GM19240 (cell line): ENCODE results near the gene CHDH.

Source experiments
- DNase-seq: peaks from one replicate; pipeline ENCODE4 v3.0.0; 2011; ENCODE audit warnings: low spot score; ENCODE audit not compliant: insufficient read length

Gene CHDH

DNA sequence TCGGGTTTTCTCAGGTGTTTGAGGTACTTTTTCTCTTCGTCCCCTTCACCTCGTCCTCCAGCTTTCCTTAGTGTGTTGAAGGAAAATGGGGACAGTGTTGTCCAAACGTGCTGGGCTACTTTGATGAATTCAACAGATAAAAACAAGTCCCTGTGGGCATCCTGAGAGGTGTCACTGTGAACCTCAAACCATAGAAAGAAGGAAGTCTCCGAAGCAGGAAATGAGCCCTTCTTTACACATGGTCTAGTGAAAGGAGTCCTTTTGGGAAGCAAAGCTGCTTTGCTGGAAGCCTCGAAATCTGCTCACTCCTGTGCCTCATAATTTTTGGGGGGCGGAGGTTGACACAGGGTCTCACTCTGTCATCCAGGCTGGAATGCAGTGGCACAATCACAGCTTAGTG is 10.7 kb upstream of the CHDH start:
- DNase-seq: no peak

- no peak for DNase-seq
These were observed 4.7 kb upstream of the CHDH start for GRCh38 chr3:53850895-53851294.

DNA sequence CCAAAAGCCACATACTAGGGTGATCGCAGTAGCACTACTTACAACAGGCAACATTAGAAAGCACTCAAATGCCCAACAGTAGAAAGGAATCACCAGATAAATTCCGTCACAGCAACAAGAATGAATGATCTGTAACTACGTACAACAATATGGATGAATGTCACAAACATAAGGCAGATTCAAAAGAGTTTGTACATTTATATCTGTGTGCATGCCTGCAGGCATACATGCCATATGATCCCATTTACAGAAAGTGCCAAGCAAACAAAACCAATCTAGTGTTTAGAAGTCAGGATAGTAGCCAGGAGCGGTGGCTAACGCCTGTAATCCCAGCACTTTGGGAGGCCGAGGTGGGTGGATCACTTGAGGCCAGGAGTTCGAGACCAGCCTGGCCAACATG is 3.7 kb upstream of the CHDH start:
- DNase-seq: no peak

DNA sequence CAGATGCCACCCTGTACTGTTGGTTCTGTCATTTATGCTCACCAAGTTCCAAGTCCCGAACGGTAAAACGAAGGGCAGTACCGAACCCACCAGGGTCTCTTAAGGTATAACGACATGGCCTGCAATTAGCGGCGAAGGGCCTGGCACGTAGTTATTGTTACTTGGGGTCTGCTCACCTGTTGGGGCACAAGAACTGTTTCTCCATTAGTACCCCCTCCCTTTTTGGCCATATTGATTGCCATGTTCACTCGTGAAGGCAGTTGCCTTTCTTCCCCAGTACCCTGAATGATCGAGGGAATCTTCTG is 584 bp upstream of the CHDH start:
- DNase-seq: no peak

GRCh38 chr3:53845881-53846133 is 412 bp downstream of the CHDH start:
- no peak for DNase-seq

DNA sequence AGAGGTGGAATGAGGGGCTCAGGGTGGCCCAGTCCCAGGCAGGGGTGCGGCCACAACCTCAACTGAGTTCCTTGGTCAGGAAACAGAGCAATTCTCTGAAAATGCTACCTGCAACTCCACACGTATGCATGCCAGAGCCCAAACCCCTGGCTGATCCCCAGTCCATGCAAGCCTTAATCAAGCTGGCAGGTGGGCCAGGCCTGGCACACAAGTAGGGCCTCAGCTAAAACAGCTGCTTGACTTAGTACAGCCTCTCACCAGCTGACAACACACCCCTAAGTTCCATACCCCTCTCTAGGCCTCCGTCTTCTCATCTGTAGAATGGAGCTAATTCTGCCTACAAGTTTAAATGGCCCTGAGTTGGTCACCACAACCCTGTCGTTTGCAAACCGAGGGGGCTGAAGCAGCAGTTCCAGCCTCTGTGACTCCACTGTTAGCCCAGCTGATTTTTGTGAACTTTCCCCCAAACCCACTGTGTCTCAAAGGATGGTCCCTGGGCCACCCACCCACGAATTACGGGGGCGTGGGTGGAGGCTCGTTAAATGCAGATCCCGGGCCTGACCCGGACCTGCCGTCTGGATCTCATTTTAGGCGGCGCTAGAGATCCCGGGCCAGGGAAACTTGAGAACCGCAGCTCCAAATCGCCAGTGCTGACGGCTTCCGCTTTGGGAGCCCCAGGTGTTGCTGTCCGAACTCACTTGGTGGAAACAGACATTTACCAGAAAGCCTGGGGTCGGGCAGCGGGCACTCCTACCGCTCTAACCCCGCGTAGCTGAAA is 927 bp downstream of the CHDH start:
- no peak for DNase-seq

DNA sequence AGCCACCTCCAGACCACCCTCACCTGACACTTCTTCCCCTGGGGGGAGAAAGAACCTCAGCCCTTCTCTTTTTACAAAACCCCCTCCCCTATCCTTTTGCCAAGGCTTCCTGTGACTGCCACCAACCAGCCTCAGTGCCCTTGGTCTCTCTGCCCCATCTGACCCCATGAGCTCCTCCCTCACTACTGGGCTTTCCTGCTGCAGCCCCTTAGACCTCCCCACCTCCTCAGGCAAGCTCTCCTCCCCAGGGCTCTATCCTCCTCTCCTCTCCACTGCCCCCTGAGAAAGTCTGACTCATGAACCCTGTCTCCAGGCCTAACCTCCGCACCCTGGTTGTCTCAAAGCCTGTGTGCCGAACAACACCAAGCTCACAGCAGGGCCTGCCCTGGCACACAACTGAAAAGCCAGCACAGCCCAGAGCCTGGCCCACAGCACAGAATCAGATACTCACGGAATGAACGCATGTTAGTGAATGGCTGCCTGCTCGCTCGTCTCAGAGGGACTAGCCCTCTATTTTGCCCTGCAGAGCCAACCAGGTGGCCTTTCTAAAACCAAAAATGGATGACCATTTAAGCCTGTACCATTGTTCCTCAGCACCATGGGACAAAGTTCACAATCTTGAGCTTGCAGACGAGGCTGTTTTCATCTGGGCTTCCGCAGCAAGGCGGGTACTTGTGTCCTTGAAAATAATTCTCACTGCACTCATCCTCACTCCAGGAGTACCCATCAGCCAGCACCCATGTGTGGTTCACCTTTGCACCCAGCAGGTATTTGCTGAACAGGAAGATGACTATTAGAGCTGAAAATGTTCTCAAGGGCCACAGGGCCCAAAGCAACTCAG is 1.7 kb downstream of the CHDH start:
- DNase-seq: no peak

DNA sequence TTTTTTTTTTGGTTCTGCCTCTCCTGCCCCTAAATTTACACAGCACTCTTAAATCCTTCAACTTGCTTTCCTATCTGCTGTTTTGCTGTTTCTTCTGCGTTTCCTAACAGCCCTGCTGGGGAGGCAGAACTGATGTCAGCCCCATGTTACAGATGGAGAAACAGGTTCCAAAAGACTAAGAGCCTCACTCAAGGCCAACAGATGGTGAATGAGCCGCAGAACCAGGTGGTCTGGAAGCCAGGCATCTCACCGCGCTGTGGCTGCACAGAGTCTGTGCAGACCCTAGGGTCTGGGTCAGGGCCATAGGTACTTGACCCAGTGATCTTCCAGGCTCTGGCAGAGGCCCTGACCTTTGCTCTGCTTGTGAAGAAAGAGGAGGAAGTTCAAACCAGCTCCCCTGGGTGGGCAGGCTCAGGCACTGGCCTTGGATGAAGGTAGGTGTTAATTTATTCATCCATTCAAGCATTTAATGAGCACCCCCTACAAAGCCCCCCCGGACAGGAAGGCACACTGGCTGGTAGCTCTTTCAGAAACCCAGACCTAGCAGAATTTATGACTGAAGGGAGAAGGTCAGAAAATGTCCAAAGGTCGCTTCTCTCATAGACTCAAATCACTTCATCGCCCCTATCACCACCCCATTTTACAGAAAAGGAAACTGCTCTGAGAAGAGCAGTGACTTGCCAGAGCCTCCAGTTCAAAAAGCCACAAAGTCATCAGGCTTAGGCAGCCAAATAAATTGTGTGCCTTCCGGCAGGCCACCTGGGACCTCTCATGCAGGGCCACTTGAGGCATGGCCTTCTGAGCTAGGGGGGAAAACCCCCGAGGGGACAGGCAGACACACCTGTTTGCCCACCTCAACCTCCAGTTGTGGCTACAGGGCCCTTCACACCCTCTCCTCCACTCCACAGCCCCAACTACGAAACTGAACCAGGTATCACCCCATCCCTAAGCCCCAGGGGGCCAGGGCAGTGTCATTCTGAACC is 2.7 kb downstream of the CHDH start:
- peak; percentile 30 for DNase-seq

GRCh38 chr3:53842436-53843194 is 3.6 kb downstream of the CHDH start:
- DNase-seq: no peak

GRCh38 chr3:53841296-53841695 is 4.9 kb downstream of the CHDH start:
- DNase-seq: no peak

DNA sequence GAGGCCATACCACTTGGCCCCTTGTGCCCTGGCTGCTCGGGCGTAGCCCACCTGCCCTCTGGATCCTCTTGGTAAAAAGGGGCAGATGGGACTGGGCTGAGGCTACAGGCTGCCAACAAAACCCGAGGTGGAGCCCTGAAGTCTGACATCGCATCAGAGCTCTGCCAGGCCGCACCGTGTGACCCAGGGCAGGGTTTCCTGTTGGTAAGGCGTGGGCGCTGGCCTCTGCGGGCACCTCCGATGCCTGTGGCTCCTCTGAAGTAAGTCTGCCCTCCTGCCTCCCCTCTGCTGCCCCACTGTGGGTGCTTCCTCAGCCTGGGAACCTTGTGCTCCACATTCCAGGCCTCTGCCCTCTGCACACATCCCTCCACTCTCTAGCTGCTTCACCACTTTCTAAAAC is 8.9 kb downstream of the CHDH start:
- DNase-seq: no peak

DNA sequence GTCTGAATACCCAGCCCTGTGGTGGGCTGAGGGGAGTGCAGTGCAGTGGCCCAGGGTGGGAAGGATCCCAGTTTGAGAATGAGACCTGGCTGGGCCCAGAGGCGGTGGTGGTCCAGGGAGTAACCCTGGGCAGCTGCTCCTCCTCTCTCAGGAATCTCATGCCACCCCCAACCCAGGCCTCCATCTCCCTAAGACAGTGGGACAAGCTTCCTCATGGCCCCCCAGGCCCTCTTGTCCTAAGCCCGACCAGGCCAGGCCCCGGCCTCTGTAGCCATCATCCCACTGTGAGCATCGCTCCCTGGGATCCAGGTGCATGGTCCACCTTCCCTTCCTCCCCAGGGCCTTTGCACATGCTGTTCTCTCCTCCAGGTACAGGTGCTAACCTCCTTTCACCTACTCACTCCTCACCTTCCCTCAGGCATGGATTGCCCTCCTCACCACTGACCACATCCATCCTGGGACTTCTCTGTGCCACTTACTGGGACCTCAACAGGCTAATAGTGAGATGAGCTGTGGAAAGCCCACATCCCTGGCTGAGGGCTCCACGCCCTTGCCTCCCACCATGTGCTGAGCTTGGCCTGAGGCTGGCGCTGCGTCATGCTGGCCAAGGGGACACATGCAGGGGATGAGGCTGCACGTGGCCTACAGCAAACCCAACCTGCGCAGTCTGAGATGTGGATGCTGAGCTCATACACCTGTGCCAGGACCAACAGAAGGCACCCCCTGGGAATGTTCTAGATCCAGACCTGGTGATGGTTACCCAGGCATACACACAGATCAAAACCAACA is 9.9 kb downstream of the CHDH start:
- DNase-seq: no peak

DNA sequence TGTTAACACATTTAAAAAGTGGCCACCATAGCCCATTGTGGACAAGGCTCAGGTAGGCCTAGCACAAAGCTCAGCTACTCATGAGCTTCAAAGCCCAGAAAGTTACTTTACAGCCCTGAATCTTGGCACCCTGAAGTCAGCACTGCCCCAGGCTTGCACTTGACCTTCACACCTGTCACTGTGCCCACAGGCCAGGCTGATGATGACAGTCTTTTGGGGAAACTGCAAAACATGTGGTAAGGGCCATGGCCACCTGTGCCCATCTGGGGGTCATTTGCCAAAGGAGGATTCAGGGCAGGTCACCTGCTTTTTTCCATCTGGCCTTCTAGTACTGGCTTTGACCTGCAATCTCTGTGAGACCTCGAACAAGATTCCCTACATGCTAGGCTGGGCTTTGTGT is 11.0 kb downstream of the CHDH start:
- no peak for DNase-seq

DNA sequence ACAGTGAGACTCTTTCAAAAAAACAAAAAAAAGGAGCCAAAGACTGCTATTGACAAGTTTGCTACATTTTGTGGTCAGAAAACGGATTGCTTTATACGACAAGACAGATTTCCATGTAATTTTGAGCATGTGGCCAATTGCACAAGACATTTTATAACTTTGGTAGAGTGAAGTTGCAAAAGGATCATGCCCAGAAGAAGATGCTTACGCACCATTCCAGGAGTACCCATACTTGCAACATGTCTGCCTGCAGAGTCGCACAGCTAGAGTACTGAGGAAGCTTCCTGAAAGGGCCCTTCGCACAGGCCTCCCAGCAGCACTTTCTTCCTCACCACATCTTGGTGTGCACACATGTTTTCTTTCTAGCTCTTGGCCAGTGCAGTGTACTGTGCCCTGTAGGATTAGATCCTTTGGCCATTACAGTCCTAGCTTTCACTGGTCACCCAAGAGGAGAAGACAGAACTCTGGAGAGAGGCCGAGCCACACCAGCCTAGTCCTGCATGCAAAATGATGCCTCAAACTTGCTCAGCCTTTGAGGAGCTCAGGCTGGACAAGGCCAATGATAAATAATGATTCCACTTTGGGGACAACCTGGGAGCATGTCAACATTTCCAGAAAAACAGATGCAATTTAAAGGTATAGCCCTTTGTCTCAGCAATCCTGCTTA is 11.7 kb downstream of the CHDH start:
- DNase-seq: no peak

DNA sequence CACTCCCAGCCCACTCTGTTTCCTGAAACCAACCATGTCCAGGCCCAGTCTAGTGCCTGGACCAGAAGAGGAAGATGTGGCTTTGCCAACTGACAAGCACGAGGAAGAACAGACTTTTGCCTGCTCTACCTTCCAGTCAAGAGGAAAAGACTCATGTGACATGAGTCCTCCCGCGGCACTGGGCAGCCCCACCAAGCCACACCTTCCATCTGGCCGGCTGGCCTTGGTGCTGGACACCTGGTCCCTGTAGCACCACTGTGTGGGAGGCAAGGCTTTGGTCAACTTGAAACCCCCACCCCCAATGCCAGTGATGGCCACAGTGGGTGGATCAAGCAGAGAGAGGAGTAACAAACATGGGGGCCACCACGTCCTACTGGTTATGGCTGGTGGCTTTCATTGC is 12.5 kb downstream of the CHDH start:
- no peak for DNase-seq

DNA sequence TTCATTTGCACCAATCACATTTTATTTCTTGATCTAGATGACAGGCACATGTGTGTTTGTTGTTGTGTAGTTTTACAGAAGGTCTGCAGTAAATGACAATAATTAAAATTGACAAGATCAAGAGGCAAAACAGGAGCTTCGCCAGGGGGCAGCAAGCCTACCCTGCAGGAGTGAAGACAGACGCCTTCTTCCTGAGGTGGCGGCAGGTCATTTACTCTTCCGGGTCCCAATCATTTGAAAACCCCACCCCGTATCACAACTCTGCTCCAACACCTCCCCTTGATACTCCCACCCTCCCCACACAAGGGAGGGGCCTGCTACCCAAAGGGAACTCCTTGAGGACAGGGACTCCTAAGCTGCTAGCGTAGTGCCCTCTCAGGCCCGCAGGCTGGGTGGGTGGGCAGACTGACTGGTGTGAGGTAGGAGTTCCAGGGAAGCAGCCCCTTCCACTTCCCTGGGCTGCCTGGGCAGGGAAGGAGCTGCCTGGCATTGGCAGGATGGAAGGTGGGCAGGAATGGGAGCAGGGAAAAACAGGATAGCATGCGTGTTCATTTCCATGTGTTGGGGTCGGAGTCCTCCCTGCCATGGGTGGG is 13.1 kb downstream of the CHDH start:
- no peak for DNase-seq

DNA sequence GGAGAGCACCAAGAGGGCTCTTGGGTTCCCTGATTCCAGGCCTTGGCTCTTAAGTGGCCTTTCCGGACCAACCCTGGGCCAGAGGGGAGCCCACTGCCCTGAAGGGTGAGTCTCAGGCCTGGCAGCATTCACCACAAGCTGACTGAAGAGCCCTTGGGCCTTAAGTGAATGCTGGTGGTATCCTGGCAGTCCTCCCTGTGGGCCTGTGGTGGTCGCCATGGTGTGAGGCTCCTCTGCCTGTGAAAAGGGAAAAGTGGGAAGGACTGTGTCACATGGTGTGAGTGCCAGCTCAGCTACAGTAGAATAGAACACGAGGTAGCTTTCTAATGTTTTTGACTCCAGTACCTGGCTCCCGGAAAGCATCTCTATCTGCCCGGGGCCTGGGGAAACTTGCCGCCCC is 15.3 kb downstream of the CHDH start:
- DNase-seq: no peak

DNA sequence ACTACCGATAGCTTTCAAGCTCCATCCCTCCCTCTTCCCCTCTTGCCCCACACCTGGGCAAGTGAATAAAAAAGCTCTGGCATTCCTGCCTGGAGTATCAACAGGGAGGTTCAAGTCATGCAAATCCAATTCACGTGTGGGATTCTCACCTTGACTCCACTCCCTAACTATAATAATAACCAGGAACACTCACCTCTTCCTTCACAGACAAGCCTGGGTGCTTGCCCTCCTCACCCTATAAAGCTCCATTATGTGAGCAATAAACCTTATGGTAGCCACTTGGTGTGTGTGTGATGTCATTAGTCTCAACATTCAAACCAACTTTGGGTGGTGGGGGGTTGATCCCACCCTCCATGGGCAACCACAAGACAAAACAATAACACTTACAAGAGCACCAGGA is 16.6 kb downstream of the CHDH start:
- no peak for DNase-seq

GRCh38 chr3:53828581-53828980 is 17.6 kb downstream of the CHDH start:
- no peak for DNase-seq

DNA sequence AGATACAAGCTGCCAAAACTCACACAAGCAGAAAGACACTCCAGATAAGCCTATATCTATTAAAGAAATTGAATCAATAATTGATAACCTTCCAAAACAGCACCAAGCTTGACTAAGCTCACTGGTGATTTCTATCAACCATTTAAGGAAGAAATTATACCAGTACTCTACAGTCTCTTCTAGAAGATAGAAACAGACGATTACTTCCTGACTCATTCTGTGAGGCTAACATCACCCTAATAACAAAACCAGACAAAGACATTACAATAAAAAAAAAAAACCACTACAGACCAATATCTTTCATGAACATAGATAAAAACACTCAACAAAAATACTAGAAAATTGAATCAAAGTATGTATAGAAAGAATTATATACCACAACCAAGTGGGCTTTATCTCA is 20.2 kb downstream of the CHDH start:
- DNase-seq: no peak
